ENCODE data around the gene CDKL1. TPM values are rescaled to one million over a fixed set of nuclear protein-coding genes. Genes with fewer than 3 reads are reported as not detected.
"Not testable (repeated sequence)": the region's sequence is repeated elsewhere in the genome, so short reads cannot be mapped to it uniquely, and the experiment has no call there.

The CDKL1 gene
- total RNA-seq, 1 experiment from 2014 or later, result 6.1 TPM

- not testable (repeated sequence) for H3K4me3 ChIP-seq; H3K27ac ChIP-seq; DNase-seq; H3K9me3 ChIP-seq (replicated peaks); H3K36me3 ChIP-seq; H3K27me3 ChIP-seq
- H3K4me1 ChIP-seq, result peaks cover 11% of the 10 kb centered on the region; the same call in 1 of the 2 replicates
Measured at GRCh38 chr14:50356283-50356682, 40.4 kb downstream of the CDKL1 start.

- DNase-seq, result no peak
- no peaks in the 10 kb centered on the region for H3K9me3 ChIP-seq (replicated peaks)
Measured at GRCh38 chr14:50355692-50356091, 41.0 kb downstream of the CDKL1 start.

GRCh38 chr14:50354527-50354926 is 42.2 kb downstream of the CDKL1 start:
- no peaks in the 10 kb centered on the region for H3K36me3 ChIP-seq
- H3K9me3 ChIP-seq (replicated peaks), result no peaks in the 10 kb centered on the region
- H3K27ac ChIP-seq, result no peak overlapping the region
- H3K4me3 ChIP-seq, result no peak overlapping the region
- H3K27me3 ChIP-seq, result no peaks in the 10 kb centered on the region
- H3K4me1 ChIP-seq, result peaks cover 15% of the 10 kb centered on the region
- peak in 1 of 2 experiments; percentile 38 for DNase-seq

More at GRCh38 chr14:50355692-50356091, 41.0 kb downstream of the CDKL1 start:
- no peak overlapping the region for H3K4me3 ChIP-seq
- peaks cover 15% of the 10 kb centered on the region for H3K4me1 ChIP-seq
- no peaks in the 10 kb centered on the region for H3K36me3 ChIP-seq
- H3K27ac ChIP-seq, result no peak overlapping the region
- H3K27me3 ChIP-seq, result no peaks in the 10 kb centered on the region

DNA sequence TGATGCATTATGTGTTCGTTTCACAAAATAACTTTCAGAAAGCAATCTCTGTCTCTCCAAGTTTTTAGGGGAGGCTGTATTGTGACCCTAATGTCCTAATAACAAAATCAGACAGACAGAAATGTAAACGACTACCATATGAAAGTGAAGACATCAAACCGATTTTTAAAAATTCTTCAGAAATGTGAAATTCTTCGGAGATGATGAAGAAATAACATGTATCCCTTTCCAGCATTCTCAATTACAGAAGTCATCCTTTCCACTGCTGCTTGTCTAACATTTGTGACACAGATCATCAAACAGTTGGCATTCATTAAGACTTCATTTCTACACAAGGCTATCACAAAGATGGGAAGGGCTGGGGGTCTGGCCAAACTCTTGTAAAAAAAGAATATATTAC is 43.6 kb downstream of the CDKL1 start:
- H3K27me3 ChIP-seq, result no peaks in the 10 kb centered on the region
- H3K4me3 ChIP-seq, result no peak overlapping the region
- no peaks in the 10 kb centered on the region for H3K9me3 ChIP-seq (replicated peaks)
- H3K36me3 ChIP-seq, result no peaks in the 10 kb centered on the region
- peaks cover 15% of the 10 kb centered on the region for H3K4me1 ChIP-seq
- no peak overlapping the region for H3K27ac ChIP-seq
- DNase-seq, result no peak

GRCh38 chr14:50352584-50352983 is 44.1 kb downstream of the CDKL1 start:
- H3K4me3 ChIP-seq, result no peak overlapping the region
- peaks cover 15% of the 10 kb centered on the region for H3K4me1 ChIP-seq
- H3K9me3 ChIP-seq (replicated peaks), result no peaks in the 10 kb centered on the region
- DNase-seq, result no peak
- no peaks in the 10 kb centered on the region for H3K36me3 ChIP-seq
- H3K27ac ChIP-seq, result no peak overlapping the region
- H3K27me3 ChIP-seq, result no peaks in the 10 kb centered on the region

- Histone ChIP-seq H3K9me3 (replicated peaks) (no peaks in the 10 kb centered on the region), H3K27me3 (no peaks in the 10 kb centered on the region), H3K36me3 (no peaks in the 10 kb centered on the region), H3K4me1 (peaks cover 15% of the 10 kb centered on the region), H3K4me3 (no peak overlapping the region), H3K27ac (peak overlapping the region; percentile 13; the same call in 1 of the 2 replicates)
- peak in 1 of 2 experiments; percentile 17 for DNase-seq
Measured at GRCh38 chr14:50350975-50351374, 45.7 kb downstream of the CDKL1 start.

- Histone ChIP-seq H3K4me1 (peaks cover 9% of the 10 kb centered on the region), H3K36me3 (no peaks in the 10 kb centered on the region), H3K4me3 (no peak overlapping the region), H3K9me3 (replicated peaks) (no peaks in the 10 kb centered on the region), H3K27ac (no peak overlapping the region), H3K27me3 (no peaks in the 10 kb centered on the region)
- DNase-seq, result no peak
Measured at GRCh38 chr14:50348933-50349332, 47.7 kb downstream of the CDKL1 start.

DNA sequence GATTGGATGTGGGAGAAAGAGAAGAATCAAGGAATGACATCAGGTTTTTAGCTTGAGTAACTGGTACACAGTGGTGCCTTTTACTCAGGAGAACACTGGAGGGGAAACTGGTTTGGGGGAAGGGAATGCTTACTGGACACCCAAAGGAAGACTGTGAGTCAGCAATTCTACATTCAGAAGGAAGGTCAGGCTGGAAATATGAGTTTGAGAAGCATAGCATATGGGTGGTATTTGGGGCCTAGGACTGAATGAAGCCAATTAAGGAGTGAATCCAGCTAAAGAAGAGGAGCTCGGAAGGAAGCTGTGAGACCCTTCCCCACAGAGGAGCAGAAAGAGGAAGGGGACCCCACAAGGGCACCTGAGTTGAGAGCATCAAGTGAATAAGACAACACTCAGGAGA is 49.2 kb downstream of the CDKL1 start:
- no peak overlapping the region for H3K27ac ChIP-seq
- no peak for DNase-seq

DNA sequence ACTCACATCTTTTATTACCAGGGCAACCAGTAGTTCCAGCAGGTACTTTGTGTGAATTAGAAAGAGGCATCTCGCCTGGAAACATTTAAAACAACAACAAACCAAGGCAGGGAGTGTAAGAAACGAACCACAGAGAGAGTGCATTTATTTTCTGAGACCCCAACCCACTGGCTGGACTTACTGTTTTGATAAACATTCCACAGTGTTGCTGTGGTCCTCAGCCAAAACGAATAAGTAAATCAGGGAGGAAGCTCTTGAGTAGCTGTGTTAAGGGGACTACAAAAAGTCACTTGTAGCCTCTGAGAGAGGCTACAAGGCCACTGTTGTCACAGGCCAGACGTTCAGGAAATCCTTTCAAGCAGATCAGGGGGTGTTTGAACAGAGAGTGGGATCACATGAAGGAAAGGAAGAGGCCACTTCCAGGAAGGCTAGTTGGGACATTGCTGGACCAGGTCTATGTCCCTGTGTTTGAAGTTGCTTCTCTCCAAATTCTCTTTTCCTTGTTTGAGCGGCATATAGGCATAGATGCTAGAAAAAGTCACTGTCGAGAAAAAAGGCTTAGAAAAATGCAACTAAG is 50.7 kb downstream of the CDKL1 start:
- no peaks in the 10 kb centered on the region for H3K9me3 ChIP-seq (replicated peaks)
- no peak overlapping the region for H3K27ac ChIP-seq
- H3K4me1 ChIP-seq, result peaks cover 6% of the 10 kb centered on the region
- H3K4me3 ChIP-seq, result no peak overlapping the region
- no peaks in the 10 kb centered on the region for H3K36me3 ChIP-seq
- H3K27me3 ChIP-seq, result no peaks in the 10 kb centered on the region
- DNase-seq, result no peak

More for the DNA sequence above, 49.2 kb downstream of the CDKL1 start:
- Histone ChIP-seq H3K36me3 (no peaks in the 10 kb centered on the region), H3K4me1 (peaks cover 10% of the 10 kb centered on the region), H3K4me3 (no peak overlapping the region), H3K9me3 (replicated peaks) (no peaks in the 10 kb centered on the region), H3K27me3 (no peaks in the 10 kb centered on the region)

DNA sequence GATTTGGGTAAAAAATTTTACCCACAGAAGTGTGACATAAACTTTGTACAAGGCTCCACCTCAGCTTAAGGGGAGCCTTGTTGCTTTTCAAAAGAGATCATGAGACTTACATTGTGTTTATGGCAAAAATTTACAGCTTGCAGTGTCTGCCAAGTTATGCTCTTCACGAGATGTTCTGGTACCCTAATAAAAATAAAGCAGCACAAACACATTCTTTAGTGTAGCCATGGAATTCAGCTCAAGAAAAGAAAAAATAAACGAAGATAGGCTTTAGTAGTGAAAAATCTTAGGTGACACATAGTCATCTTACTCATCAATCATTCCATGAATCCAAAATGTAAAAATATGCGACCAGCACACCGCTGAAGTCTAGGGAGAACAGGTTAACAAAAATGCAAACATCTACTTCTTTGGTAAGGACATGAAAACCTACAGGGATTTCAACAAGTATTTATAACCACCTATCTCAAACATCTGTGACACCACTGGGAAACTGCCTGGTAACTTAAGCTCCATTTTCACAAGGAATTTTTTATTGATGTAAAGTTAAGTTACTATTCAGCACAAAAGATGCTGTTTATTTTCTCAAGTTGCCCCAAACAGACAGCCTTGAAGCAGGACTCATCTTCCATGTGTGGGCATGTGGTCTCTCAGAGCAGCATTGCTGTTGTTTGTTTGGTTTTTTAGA is 51.7 kb downstream of the CDKL1 start:
- H3K9me3 ChIP-seq (replicated peaks), result no peaks in the 10 kb centered on the region
- no peak overlapping the region for H3K27ac ChIP-seq
- no peaks in the 10 kb centered on the region for H3K27me3 ChIP-seq
- no peak overlapping the region for H3K4me3 ChIP-seq
- no peaks in the 10 kb centered on the region for H3K36me3 ChIP-seq
- peaks cover 5% of the 10 kb centered on the region; the same call in 1 of the 2 replicates for H3K4me1 ChIP-seq
- no peak for DNase-seq

DNA sequence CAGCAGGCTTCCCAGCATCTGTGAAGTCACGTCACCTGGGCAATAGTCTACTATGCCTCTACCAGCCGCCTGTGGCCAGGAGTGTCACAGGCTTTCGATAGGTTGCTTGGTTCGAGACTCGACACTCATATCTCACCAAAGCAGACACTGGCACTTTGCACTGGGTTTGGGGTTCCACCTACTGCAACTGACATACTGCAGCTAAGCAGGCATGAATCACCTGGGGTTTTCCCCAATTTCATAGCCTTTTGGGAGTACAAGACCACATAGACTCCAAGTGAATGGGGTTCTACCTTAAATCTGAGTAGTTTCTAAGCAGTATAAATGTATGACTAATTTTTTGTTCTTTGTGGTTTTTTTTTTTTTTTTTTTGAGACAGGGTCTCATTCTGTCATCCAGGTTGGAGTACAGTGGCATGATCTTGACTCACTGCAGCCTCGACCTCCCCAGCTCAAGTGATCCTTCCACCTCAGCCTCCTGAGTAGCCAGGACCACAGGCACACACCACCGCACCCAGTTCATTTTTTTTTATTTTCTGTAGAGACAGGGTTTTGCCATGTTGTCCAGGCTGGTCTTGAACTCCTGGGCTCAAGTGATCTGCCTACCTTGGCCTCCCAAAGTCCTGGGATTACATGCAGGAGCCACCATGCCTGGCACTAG is 52.4 kb downstream of the CDKL1 start:
- no peaks in the 10 kb centered on the region for H3K9me3 ChIP-seq (replicated peaks)
- peaks cover 5% of the 10 kb centered on the region; the same call in 1 of the 2 replicates for H3K4me1 ChIP-seq
- no peak overlapping the region for H3K27ac ChIP-seq
- H3K27me3 ChIP-seq, result no peaks in the 10 kb centered on the region
- no peak overlapping the region for H3K4me3 ChIP-seq
- H3K36me3 ChIP-seq, result no peaks in the 10 kb centered on the region
- DNase-seq, result no peak

DNA sequence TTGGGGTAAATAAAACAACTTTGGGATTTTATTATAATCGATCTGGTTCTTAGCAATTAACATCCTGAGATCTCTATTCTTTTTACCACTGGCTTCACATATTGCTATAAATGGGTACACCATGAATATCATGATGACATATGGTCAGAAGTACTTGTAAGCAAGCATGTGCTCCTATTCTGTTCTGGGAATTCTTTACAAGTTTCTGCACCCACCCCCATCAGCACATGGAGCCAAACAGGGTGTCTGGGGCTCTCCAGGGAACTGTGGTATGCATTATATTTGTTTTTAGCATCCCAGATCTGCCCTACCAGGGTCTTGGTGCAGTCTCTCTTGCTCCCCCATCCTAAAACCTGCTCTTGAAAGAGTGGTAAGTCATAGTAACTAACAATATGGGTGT is 53.2 kb downstream of the CDKL1 start:
- Histone ChIP-seq H3K4me3 (no peak overlapping the region), H3K27ac (no peak overlapping the region), H3K36me3 (no peaks in the 10 kb centered on the region), H3K9me3 (replicated peaks) (no peaks in the 10 kb centered on the region), H3K27me3 (no peaks in the 10 kb centered on the region), H3K4me1 (peaks cover 5% of the 10 kb centered on the region; the same call in 1 of the 2 replicates)
- DNase-seq, result no peak

DNA sequence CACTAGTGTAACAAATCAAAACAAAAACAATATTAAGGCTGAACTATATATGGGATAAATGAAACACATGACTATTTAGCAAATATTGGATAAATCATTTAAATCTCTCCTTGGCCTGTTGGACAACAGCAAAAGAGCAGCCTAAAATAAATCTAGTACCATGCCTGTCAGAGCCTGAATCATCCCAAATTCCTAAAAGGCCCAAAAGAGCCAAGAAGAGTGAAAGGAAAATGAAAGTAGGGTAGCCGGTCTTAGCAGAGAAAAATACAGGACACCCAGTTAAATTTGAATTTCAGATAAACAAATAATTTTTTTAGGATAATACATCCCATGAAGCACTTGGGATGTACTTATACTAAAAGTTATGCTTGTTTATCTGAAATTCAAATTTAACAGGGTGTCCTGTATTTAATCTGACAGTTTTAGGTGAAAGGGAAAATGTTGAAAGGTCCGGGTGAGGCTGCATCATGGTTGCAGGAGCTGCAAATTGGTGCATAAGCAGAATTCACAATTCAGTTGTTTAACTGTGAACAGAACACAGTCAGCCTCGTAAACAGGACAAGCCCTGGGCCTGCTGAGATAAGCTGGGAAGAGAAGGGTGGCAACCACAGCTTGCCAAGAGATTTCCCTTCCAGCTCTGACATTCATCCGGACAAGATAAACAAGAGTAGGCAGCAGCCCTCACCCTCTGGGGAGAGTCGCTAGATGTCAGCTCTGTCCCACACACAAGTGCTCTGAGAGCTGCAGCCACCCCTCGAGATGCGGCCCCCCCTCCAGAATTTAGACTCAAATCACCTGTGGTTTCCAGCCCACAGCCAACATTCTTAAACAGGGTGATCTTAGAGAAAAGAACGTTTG is 54.2 kb downstream of the CDKL1 start:
- DNase-seq, result peak; percentile 71 to 73
- Histone ChIP-seq H3K4me1 (peaks cover 5% of the 10 kb centered on the region; the same call in 1 of the 2 replicates), H3K9me3 (replicated peaks) (no peaks in the 10 kb centered on the region), H3K27me3 (no peaks in the 10 kb centered on the region), H3K27ac (no peak overlapping the region), H3K36me3 (no peaks in the 10 kb centered on the region), H3K4me3 (no peak overlapping the region)

GRCh38 chr14:50340963-50341362 is 55.7 kb downstream of the CDKL1 start:
- no peak overlapping the region for H3K27ac ChIP-seq
- H3K27me3 ChIP-seq, result no peaks in the 10 kb centered on the region
- DNase-seq, result peak in 1 of 2 experiments; percentile 14
- H3K36me3 ChIP-seq, result no peaks in the 10 kb centered on the region
- no peak overlapping the region for H3K4me3 ChIP-seq
- H3K4me1 ChIP-seq, result peaks cover 5% of the 10 kb centered on the region; the same call in 1 of the 2 replicates
- H3K9me3 ChIP-seq (replicated peaks), result no peaks in the 10 kb centered on the region

Data from SJCRH30 (cell line).